GM12801 (cell line): Measurements from ENCODE around the gene ST3GAL5.

Source experiments
- CTCF ChIP-seq: IDR thresholded peaks from one replicate; pipeline ENCODE4 v1.5.1; 2011; ENCODE audit warnings: control low read depth; ENCODE audit not compliant: insufficient read length; ENCODE audit errors: extremely low read depth

The ST3GAL5 gene

GRCh38 chr2:85905891-85906290 lies 17.1 kb upstream of the ST3GAL5 start:
- TF ChIP-seq CTCF = no peak

- TF ChIP-seq CTCF = no peak
These were observed 16.4 kb upstream of the ST3GAL5 start for GRCh38 chr2:85905187-85905666.

GRCh38 chr2:85903849-85904248 lies 15.1 kb upstream of the ST3GAL5 start:
- no peak for TF ChIP-seq CTCF

GRCh38 chr2:85902496-85902895 lies 13.7 kb upstream of the ST3GAL5 start:
- no peak for TF ChIP-seq CTCF

- no peak for TF ChIP-seq CTCF
These were observed 12.4 kb upstream of the ST3GAL5 start for GRCh38 chr2:85901155-85901554.

- TF ChIP-seq CTCF = no peak
These were observed 11.6 kb upstream of the ST3GAL5 start for GRCh38 chr2:85900366-85900765.

GRCh38 chr2:85899849-85900248 lies 11.1 kb upstream of the ST3GAL5 start:
- TF ChIP-seq CTCF = no peak

GRCh38 chr2:85899284-85899683 lies 10.5 kb upstream of the ST3GAL5 start:
- no peak for TF ChIP-seq CTCF
